T47D (cell line): ENCODE measurements around the gene PSMC1.
"Not testable (repeated sequence)": the region's sequence is repeated elsewhere in the genome, so short reads cannot be mapped to it uniquely, and the experiment has no call there.

Experiments
- DNase-seq, 2 experiments: peaks; one replicate each; pipeline versions ENCODE4 v3.0.0 to v3.0.0-alpha.2; 2011 to 2012; ENCODE audit warnings: low read depth in 1 of 2, low spot score in 1 of 2
- JUND ChIP-seq: IDR thresholded peaks from 2 replicates; pipeline ENCODE4 v1.6.1; 2012; ENCODE audit warnings: low read depth
- in situ Hi-C: cut with HindIII; loops from 2 replicates; pipeline ENCODE4 v1.10.0; 2016; ENCODE audit warnings: low sequenced_read_pairs, low pct_unique_long_range_greater_than_20kb

Gene PSMC1

GRCh38 chr14:90256354-90257131 lies at the start of gene PSMC1:
TSS of gene PSMC1 (plus strand) at chr14:90256553. CDS start at chr14:90256598, 45 bp downstream.
- no peak for TF ChIP-seq JUND
- in situ Hi-C loops = no loop called here
- peak; percentile 85 to 95 for DNase-seq

- no peak for DNase-seq
- TF ChIP-seq JUND = no peak
- in situ Hi-C loops = no loop called here
These were observed 43.1 kb upstream of the PSMC1 start for GRCh38 chr14:90213099-90213748.

- in situ Hi-C loops = no loop called here
- TF ChIP-seq JUND = no peak
- no peak for DNase-seq
These were observed 27.9 kb upstream of the PSMC1 start for GRCh38 chr14:90228478-90228877.

GRCh38 chr14:90229942-90230341 lies 26.4 kb upstream of the PSMC1 start:
- DNase-seq, in situ Hi-C loops: not testable (repeated sequence)

- TF ChIP-seq JUND = no peak
- in situ Hi-C loops = no loop called here
- DNase-seq = peak; percentile 81 to 82
These were observed 21.0 kb upstream of the PSMC1 start for GRCh38 chr14:90235179-90235976.

GRCh38 chr14:90239139-90239538 lies 17.2 kb upstream of the PSMC1 start:
- TF ChIP-seq JUND = no peak
- DNase-seq = peak in 1 of 2 experiments; percentile 37
- in situ Hi-C loops = no loop called here

GRCh38 chr14:90242444-90242843 lies 13.9 kb upstream of the PSMC1 start:
- no peak for TF ChIP-seq JUND
- DNase-seq = no peak
- in situ Hi-C loops = no loop called here

GRCh38 chr14:90246936-90247335 lies 9.4 kb upstream of the PSMC1 start:
- no peak for TF ChIP-seq JUND
- in situ Hi-C loops = no loop called here

GRCh38 chr14:90247441-90247840 lies 8.9 kb upstream of the PSMC1 start:
- in situ Hi-C loops = not testable (repeated sequence)
- DNase-seq = peak in 1 of 2 experiments; percentile 54

More at GRCh38 chr14:90246936-90247335, 9.4 kb upstream of the PSMC1 start:
- DNase-seq = no peak

- no peak for TF ChIP-seq JUND
- in situ Hi-C loops = no loop called here
- no peak for DNase-seq
These were observed 7.8 kb upstream of the PSMC1 start for GRCh38 chr14:90248594-90248993.

GRCh38 chr14:90253826-90254225 lies 2.5 kb upstream of the PSMC1 start:
- in situ Hi-C loops = no loop called here
- no peak for DNase-seq
- TF ChIP-seq JUND = no peak

- in situ Hi-C loops = no loop called here
- DNase-seq = no peak
These were observed 482 bp upstream of the PSMC1 start for GRCh38 chr14:90255871-90256270.

GRCh38 chr14:90263748-90264449 lies 7.5 kb downstream of the PSMC1 start:
- DNase-seq = no peak
- TF ChIP-seq JUND = no peak
- in situ Hi-C loops = no loop called here

More at GRCh38 chr14:90255871-90256270, 482 bp upstream of the PSMC1 start:
- no peak for TF ChIP-seq JUND
